A673 (cell line): ENCODE results near the gene SPATS1.

Source experiments
- CTCF ChIP-seq: fragments of 300-800, 200-600 bp; sonication (generic); conservative IDR thresholded peaks from 2 replicates; pipeline ENCODE4 v1.5.1; 2017; ENCODE audit warnings: low read depth, mild to moderate bottlenecking, antibody characterized with exemption, low read length, moderate library complexity, mixed read lengths
- EZH2 ChIP-seq: fragments of 200-600 bp; sonication (generic); IDR thresholded peaks from 2 replicates; pipeline ENCODE4 v1.6.1; 2017; ENCODE audit warnings: borderline replicate concordance, low read depth, mild to moderate bottlenecking, mixed read lengths, antibody characterized with exemption, low read length; ENCODE audit not compliant: poor library complexity, severe bottlenecking

- TF ChIP-seq CTCF (no peak), EZH2 (no peak)
These were observed 35.5 kb downstream of the SPATS1 start for GRCh38 chr6:44377971-44378370.
